EL (cell line): ENCODE measurements around the gene NTRK3.

Experiments used
- DNase-seq: peaks from one replicate; pipeline ENCODE4 v3.0.0-alpha.2; 2016

NTRK3 gene

GRCh38 chr15:88118035-88118434 lies 138.5 kb downstream of the NTRK3 start:
- DNase-seq, result no peak

- DNase-seq, result no peak
Observed at GRCh38 chr15:88115486-88116152, 140.9 kb downstream of the NTRK3 start.

GRCh38 chr15:88113613-88114308 lies 142.8 kb downstream of the NTRK3 start:
- DNase-seq, result peak; percentile 43

DNA sequence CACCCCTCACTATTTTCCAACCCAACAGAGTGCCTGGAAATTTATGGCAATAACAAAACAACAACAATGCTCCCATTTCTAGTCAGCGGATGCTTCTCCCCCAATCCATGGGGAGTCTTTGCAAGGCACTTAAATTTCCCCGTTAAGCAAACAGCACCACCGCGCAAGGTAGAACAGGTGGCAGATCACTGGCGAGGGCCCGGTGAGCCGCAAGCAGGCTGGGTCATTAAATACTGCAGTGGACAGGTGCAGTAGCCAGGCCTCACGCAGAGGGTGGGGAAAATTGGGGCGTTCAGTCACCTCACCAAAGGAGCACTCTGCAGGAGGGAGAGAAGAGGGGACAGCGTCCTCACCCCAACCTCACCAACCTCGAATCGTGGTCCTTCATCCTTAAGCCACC lies 147.5 kb downstream of the NTRK3 start:
- no peak for DNase-seq

DNA sequence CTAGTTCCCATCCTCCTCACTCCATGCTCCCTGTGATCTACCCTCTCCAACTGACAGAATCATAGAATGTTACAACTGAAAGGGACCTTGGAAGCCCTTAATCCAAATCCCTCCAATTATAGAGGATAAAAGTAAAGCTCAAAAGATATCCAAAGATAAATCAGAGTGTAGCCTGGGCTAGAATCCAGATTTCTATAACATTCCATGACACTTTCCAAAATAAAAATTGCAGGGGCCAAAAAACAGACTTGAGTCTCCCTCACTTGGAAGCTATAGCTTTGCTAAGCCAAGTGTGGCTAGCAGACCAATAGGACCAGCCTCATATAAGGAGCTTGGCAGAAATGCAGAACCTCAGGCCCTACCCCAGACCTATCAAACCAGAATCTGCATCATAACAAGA lies 148.1 kb downstream of the NTRK3 start:
- DNase-seq, result no peak

GRCh38 chr15:88106074-88106473 lies 150.5 kb downstream of the NTRK3 start:
- no peak for DNase-seq

DNA sequence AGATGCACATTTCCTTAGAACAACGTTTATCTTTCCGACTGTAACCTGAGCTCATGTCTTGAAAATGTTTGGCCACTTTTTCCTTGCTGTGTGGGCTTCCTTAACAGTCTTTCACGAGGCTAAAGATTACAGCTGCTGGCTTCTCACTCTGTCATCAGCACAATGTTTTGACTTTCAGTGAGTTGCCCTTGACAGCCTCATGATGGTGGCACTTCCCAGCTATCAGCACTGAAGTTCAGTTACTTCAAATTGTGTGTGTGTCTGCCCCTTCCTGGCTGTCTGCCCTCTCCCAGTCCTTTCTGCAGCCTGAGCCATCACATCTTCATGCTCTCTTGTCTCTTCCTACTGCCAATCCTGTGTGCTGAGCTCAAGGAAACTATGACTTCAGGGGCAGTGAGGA lies 152.2 kb downstream of the NTRK3 start:
- no peak for DNase-seq

GRCh38 chr15:88100181-88100580 lies 156.4 kb downstream of the NTRK3 start:
- no peak for DNase-seq

DNA sequence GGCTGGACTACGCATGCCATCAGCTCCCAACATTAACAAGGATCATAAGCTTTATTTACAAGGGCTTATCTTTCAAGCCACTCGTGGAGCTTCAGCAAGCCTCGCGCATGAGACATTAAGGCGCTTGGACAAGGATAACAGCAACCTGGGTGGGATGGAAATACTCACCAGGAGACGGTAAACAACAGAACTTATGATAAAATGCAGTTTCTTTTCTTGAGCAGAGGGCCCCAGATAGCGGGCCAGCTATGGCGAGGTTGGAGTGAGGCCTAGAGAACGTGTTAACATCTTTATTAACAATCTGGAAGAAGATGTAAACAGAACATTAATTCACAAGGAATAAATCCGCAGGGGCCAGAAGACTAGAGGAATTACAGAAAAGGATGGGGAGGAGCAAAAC lies 158.2 kb downstream of the NTRK3 start:
- no peak for DNase-seq

DNA sequence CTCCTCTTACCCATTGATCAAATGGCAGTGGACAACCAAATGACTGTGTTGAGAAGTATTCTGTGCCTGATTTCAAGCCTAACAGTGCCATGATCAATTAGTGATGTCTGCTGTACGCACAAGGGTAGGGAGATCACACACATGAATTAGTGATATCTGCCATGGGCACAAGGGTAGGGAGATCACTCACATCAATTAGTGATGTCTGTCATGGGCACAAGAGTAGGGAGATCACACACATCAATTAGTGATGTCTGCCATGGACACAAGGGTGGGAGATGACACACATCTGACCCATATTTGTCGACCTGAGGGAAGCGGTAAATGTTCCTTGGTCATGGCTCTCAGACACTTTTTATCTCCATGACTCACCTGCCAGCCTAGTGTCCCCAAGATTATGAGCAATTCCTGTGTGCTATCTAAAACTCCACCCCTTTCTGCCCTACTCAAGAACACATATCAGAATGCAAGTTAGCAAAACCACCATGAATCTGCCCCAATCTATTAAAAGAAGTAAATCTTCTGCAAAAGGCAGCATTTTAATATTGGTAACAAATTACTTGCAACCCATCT lies 165.0 kb downstream of the NTRK3 start:
- no peak for DNase-seq

GRCh38 chr15:88090481-88091011 lies 166.0 kb downstream of the NTRK3 start:
- DNase-seq, result no peak

- no peak for DNase-seq
Observed at GRCh38 chr15:88089731-88090130, 166.8 kb downstream of the NTRK3 start.

GRCh38 chr15:88089024-88089620 lies 167.4 kb downstream of the NTRK3 start:
- DNase-seq, result peak; percentile 37

- peak; percentile 8 for DNase-seq
Observed at GRCh38 chr15:88083811-88084760, 172.5 kb downstream of the NTRK3 start.

- no peak for DNase-seq
Observed at GRCh38 chr15:88080616-88081015, 175.9 kb downstream of the NTRK3 start.

GRCh38 chr15:88077296-88078020 lies 179.1 kb downstream of the NTRK3 start:
- peak; percentile 7 for DNase-seq

GRCh38 chr15:88076328-88076727 lies 180.2 kb downstream of the NTRK3 start:
- no peak for DNase-seq

DNA sequence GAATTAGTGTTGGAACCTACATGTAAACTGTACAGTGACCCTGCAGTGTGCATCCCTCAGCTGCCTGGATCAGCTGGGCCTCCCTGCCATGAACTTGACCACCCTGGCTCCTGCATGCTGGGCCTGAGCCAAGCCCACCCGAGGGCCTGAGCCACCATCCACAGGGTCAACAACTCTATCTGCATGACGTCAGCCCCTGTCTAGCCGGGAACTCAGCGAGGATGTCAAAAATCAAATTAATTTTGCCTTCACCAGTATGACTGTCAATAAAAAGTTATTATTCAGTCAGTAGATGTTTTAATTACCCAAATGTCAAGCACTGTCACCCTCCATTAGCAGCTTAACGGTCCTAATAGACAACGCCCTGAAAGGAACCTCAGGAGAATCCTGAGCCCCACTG lies 181.4 kb downstream of the NTRK3 start:
- no peak for DNase-seq

GRCh38 chr15:88074386-88074785 lies 182.2 kb downstream of the NTRK3 start:
- DNase-seq, result no peak

GRCh38 chr15:88073391-88073691 lies 183.2 kb downstream of the NTRK3 start:
- no peak for DNase-seq

DNA sequence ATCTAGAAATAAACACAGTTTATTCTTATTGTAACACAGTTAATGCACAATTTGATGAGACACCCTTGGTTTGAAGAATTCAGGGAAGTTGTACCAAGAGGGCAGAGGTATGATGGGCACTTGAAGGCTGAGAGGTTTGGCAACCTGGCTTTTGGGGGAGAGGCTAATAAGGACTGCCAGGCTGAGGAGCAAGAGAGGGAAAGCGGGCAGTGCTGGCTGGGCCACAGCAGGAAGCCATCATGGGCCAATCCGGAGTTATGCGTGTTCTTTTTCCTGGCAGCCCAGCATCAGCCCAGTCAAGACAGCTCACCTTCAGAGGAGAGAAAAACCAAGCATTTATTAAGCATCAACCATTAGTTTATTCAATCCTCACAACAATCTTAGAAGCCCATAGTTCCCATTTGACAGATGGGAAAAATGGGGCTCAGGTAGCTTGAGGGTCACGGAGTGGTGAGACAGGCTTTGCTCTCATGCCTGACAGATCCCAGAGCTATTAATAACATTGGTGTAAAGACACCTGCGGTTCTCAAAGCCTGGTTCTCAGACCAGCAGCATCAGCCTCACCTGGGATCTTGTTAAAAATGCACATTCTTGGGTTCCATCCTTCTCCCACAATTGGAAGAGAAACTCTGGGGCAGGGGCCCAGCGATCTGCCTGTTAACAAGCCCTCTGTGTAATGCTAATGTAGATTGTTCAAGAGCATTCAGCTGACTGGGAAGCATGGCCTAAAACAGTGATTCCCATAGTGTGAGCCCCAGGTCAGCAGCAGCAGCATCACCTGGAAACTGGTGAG lies 183.7 kb downstream of the NTRK3 start:
- DNase-seq, result no peak
